Measurements from ENCODE around the gene DCDC2.

DCDC2 gene

DNA sequence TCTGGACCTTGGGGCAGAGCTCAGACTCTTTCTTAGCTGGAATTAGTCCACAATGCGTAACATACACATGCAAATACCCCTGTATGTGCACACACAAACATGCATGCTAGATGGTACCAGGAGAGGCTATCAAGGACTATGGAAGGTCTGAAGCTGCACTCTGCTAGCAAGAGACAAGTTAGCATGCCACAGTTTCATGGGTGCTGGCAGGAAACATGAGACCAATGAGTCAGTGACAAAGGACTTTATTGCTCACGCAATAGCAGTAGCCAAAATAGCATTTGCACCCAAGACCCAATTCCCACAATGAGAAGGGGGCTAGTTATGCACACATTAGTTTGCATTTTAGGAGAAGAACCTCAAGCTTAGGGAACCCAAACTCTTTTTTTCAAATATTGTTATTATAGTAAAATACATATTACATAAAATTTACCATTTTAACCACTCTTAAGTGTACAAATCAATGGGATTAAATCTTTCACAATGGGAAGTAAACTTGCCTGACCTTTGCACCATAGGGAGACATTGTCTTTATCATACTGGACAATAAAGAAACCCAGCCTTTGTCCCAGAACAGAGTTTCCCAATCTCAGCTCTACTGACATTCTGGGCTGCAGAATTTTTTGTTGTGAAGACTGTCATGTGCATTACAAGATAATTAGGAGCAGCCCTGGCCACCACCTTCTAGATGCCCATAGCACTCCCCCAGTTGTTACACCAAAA is 162.7 kb downstream of the DCDC2 start:
- ChIA-PET POLR2A (no interaction called here), CTCF (interaction anchor here (1.1 kb wide), 1 partner anchor 10 kb away, joined by 3 read pairs; no protein-coding TSS in a partner anchor)
- no peak for DNase-seq (ENCODE audit: extremely low spot score)
- TF ChIP-seq, protein P1, sequence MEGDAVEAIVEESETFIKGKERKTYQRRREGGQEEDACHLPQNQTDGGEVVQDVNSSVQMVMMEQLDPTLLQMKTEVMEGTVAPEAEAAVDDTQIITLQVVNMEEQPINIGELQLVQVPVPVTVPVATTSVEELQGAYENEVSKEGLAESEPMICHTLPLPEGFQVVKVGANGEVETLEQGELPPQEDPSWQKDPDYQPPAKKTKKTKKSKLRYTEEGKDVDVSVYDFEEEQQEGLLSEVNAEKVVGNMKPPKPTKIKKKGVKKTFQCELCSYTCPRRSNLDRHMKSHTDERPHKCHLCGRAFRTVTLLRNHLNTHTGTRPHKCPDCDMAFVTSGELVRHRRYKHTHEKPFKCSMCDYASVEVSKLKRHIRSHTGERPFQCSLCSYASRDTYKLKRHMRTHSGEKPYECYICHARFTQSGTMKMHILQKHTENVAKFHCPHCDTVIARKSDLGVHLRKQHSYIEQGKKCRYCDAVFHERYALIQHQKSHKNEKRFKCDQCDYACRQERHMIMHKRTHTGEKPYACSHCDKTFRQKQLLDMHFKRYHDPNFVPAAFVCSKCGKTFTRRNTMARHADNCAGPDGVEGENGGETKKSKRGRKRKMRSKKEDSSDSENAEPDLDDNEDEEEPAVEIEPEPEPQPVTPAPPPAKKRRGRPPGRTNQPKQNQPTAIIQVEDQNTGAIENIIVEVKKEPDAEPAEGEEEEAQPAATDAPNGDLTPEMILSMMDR (IDR thresholded peaks at IDR 0.05; ENCODE audit: control extremely low read depth, extremely low read depth, low read depth, missing control alignments): no peak

DNA sequence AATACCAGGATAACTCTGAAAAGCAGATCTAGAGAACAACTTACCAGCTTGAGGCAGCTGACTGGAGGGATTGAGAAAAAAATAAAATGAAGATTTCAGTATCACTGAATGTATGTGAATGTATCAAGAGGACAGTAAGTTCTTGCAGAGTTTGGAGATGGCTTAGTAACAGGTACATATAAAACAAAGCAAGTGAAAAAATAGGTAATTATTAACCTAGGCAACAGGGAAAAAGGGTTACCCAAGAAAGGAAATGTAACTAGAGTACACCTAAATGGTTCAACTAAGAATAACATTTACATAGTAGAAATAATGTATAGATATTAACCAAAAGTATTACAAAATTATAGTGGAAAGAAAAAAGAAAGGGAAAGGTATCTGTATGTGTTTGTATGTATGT is 164.5 kb downstream of the DCDC2 start:
- TF ChIP-seq, protein P1 (IDR thresholded peaks at IDR 0.05; ENCODE audit: control extremely low read depth, extremely low read depth, low read depth, missing control alignments): no peak
- DNase-seq (ENCODE audit: extremely low spot score): no peak
- ChIA-PET POLR2A (no interaction called here), CTCF (no interaction called here)

DNA sequence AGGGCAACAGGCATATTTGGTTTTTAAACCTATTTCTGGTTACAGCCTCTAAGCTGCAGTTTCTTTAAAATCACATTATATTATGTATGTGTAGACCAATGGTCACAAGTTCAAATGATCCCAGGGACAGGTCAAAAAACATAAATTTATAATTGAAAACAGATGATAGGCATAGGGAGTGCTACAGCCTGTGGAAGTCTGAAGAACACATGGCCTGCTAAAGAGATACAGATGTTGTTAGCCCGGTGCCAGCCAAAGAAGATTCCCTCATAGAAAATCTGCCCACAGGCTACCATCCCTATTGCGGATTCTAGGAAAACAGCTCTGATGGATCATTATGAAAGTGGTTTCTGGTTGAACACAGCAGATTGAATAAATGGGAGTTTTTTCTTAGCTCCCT is 166.5 kb downstream of the DCDC2 start:
- no peak for DNase-seq (ENCODE audit: extremely low spot score)
- CTCF ChIA-PET: interaction anchor here (1.5 kb wide), 2 partner anchors 11 to 14 kb away, joined by 4 to 5 read pairs; no protein-coding TSS in a partner anchor
- TF ChIP-seq, protein P1 (IDR thresholded peaks at IDR 0.05; ENCODE audit: control extremely low read depth, extremely low read depth, low read depth, missing control alignments): no peak
- POLR2A ChIA-PET: no interaction called here

DNA sequence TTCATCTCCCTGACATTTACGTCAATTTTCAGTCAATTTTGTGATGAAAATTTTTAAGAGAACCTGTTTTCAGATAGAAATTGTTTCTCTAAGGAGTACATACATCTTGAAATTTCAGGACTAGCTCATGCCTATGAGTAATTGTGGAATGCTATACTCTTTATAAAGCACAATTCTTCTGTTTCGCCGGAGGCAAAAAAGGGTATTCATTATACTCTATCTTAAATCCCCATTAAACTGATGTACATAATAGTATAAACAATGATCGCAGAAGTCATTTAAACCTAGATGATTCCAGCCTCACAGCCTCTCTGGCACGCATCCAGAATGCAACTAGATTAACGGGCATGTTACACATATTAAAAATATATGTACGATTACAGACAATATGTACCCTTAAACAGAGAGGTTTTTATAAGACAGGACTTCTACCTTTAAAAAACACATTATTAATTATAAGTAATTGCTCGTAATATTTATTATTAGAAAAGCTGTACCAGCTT is 169.2 kb downstream of the DCDC2 start:
- DNase-seq (ENCODE audit: extremely low spot score): no peak
- POLR2A ChIA-PET: no interaction called here
- TF ChIP-seq, protein P1 (IDR thresholded peaks at IDR 0.05; ENCODE audit: control extremely low read depth, extremely low read depth, low read depth, missing control alignments): no peak
- CTCF ChIA-PET: no interaction called here

DNA sequence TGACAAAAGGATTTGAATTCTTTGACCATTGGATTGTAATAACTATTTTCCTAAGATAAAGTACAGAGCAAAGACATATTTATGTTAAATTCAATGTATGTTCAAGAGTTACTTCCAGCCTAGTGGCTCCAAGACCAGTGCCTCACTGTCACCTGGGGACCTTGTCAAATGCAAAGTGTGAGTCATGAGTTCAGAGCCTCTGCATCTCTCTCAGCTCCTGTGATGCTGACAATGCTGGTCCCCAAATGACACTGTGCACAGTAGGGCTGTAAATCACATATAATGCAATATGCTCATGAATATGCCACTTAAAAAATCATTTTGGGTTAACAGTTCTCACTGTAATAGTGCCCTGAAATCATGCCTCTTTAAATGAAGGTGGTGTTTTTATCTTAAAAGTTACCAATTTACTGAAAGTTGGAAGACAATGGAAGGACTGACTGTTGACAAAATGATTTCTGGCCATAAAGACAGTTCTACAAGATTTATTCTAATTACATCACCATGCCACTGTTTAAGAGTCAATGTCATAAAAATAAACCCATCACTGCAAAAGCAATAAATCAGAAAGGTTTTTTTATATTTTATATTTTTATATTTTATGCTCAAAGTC is 169.8 kb downstream of the DCDC2 start:
- TF ChIP-seq, protein P1 (IDR thresholded peaks at IDR 0.05; ENCODE audit: control extremely low read depth, extremely low read depth, low read depth, missing control alignments): no peak
- no peak for DNase-seq (ENCODE audit: extremely low spot score)
- ChIA-PET POLR2A (no interaction called here), CTCF (no interaction called here)

DNA sequence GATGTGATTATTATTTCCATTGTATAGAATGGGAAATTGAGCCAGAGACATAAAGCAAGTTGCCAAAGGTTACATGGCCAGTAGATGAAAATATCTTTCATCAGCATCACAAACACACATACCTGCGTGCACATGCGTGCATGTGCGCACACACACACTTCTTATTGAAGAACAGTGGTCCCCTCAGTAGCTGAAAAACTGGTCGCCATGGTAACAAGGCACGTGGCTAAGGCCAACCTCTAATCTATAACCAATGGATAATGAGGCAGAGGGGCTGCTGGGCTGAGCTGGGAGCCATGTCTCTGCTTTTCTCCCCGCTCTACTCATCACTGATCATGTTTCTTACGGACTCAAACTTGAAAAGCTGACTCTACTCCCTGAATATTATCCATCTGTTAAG is 171.5 kb downstream of the DCDC2 start:
- CTCF ChIA-PET: no interaction called here
- no peak for DNase-seq (ENCODE audit: extremely low spot score)
- POLR2A ChIA-PET: no interaction called here
- TF ChIP-seq, protein P1 (IDR thresholded peaks at IDR 0.05; ENCODE audit: control extremely low read depth, extremely low read depth, low read depth, missing control alignments): no peak

Data from GM10248 (cell line).